RWPE2 (cell line): ENCODE data around the gene ZNF860.

Experiments
- ATAC-seq: fragments of 200-7000 bp; cut with Tn5 transposase; 3 replicates; pipeline ENCODE4 v1.9.1; 2021; ENCODE audit warnings: low read depth
- DNase-seq: peaks from one replicate; pipeline ENCODE4 v3.0.0-alpha.2; 2020; ENCODE audit warnings: low spot score
- H3K27ac ChIP-seq: fragments of 450-650 bp; 2 replicates; pipeline ENCODE4 v1.5.1; 2017; ENCODE audit warnings: mild to moderate bottlenecking; ENCODE audit not compliant: poor library complexity, severe bottlenecking
- H3K27me3 ChIP-seq: fragments of 250-450 bp; sonication (Bioruptor Pico); 2 replicates; pipeline ENCODE4 v1.5.1; 2021; ENCODE audit warnings: mild to moderate bottlenecking, moderate library complexity; ENCODE audit not compliant: insufficient read depth, poor library complexity, severe bottlenecking
- H3K36me3 ChIP-seq: fragments of 250-450 bp; sonication (Bioruptor Pico); 2 replicates; pipeline ENCODE4 v1.5.1; 2020; ENCODE audit warnings: low read depth, mild to moderate bottlenecking, moderate library complexity
- H3K4me1 ChIP-seq: fragments of 250-450 bp; sonication (Bioruptor Pico); 2 replicates; pipeline ENCODE4 v1.5.1; 2021; ENCODE audit warnings: mild to moderate bottlenecking, moderate library complexity; ENCODE audit not compliant: insufficient read depth, poor library complexity, severe bottlenecking
- H3K4me3 ChIP-seq: fragments of 250-450 bp; sonication (Bioruptor Pico); 2 replicates; pipeline ENCODE4 v1.5.1; 2021; ENCODE audit warnings: mild to moderate bottlenecking, moderate library complexity; ENCODE audit not compliant: severe bottlenecking
- H3K9me3 ChIP-seq: fragments of 250-450 bp; sonication (Bioruptor Pico); 2 replicates; pipeline ENCODE4 v1.5.1; 2021; ENCODE audit warnings: mild to moderate bottlenecking, moderate library complexity; ENCODE audit not compliant: severe bottlenecking
- TF ChIP-seq, protein P1 (sequence below): fragments of 450-650 bp; IDR thresholded peaks from one replicate; pipeline ENCODE4 v1.5.1; 2017; ENCODE audit warnings: mild to moderate bottlenecking, moderate library complexity; ENCODE audit not compliant: poor library complexity, severe bottlenecking

Gene ZNF860

DNA sequence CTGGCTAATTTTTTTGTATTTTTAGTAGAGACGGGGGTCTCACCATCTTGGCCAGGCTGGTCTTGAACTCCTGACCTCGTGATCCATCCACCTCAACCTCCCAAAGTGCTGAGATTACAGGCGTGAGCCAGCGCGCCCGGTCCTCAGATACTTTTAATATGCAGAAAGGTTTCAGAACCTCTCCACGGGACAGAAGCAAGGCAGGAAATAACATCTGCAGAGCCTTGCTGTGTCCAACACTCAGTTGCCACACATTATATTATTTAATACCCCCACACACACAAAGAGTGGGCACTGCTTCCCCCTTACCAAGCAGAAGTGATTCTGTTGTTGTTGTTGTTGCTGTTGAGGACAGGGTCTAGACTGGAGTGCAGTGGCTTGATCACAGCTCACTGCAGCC is 28.5 kb upstream of the ZNF860 start:
- Histone ChIP-seq H3K27me3 (no peaks in the 10 kb centered on the region), H3K36me3 (peaks cover 58% of the 10 kb centered on the region), H3K4me3 (no peak overlapping the region), H3K27ac (no peak overlapping the region), H3K9me3 (peaks cover 3% of the 10 kb centered on the region), H3K4me1 (peaks cover 6% of the 10 kb centered on the region)
- ATAC-seq (no peak), DNase-seq (no peak)
- TF ChIP-seq, protein P1, sequence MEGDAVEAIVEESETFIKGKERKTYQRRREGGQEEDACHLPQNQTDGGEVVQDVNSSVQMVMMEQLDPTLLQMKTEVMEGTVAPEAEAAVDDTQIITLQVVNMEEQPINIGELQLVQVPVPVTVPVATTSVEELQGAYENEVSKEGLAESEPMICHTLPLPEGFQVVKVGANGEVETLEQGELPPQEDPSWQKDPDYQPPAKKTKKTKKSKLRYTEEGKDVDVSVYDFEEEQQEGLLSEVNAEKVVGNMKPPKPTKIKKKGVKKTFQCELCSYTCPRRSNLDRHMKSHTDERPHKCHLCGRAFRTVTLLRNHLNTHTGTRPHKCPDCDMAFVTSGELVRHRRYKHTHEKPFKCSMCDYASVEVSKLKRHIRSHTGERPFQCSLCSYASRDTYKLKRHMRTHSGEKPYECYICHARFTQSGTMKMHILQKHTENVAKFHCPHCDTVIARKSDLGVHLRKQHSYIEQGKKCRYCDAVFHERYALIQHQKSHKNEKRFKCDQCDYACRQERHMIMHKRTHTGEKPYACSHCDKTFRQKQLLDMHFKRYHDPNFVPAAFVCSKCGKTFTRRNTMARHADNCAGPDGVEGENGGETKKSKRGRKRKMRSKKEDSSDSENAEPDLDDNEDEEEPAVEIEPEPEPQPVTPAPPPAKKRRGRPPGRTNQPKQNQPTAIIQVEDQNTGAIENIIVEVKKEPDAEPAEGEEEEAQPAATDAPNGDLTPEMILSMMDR = no peak

DNA sequence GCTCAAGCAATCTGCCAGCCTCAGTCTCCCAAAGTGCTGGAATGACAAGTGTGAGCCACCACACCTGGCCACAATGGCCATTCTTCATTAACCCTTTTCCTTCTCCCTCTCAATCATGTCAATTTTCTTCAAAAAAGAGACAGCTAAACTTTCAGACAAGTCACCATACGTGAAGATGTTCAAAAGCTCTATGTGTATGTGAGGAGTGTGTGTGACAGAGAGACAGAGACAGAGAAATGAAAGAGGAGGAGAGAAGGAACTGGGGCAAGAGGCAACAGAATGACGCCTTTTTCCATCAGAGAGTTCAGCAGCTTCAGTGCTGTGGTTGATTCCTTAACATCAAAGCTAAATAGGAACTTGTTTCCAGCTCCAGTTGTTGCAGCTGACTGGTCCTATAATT is 27.9 kb upstream of the ZNF860 start:
- no peak overlapping the region for H3K4me3 ChIP-seq
- H3K9me3 ChIP-seq = peaks cover 3% of the 10 kb centered on the region
- H3K4me1 ChIP-seq = peaks cover under 1% of the 10 kb centered on the region
- H3K27ac ChIP-seq = no peak overlapping the region
- TF ChIP-seq, protein P1 = no peak
- peaks cover 58% of the 10 kb centered on the region for H3K36me3 ChIP-seq
- DNase-seq (no peak), ATAC-seq (no peak)
- no peaks in the 10 kb centered on the region for H3K27me3 ChIP-seq

DNA sequence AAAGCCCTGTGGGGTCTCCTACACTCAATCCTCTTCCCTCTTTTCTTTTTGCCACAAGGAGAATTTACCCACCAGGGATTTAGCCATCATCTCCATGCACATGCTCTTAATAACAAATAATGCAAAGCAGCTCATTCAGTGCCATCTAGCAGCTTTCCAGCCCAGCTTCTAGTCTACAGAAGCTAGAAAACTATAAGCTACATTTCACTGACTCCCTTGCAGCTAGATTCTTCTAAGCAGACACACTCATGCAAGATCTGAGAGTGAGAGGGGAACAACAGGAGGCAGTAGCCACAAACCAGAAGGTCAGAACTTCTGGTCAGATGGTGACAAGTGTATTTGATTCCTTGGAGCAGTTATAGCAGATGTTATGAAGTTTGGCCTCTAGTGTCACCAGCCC is 26.0 kb upstream of the ZNF860 start:
- TF ChIP-seq, protein P1 = no peak

DNA sequence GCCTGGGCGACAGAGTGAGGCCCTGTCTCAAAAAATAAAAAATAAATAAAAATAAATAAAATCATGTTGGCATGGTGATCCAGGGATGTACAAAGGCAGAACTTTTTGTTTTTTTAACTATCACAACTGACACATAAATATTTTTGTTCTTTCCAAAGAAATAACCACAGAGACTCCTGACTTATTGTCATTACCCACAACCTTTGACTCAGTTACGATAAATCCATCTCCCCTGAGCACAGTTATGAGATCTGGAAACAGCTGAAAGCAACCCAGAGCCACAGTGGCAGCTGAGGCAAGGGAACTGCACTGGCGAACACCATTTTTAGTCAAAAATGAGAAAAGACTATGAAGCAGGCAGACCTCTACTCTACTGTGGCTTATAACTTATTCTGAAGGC is 24.4 kb upstream of the ZNF860 start:
- Histone ChIP-seq H3K27ac (no peak overlapping the region), H3K9me3 (peaks cover 3% of the 10 kb centered on the region), H3K36me3 (peaks cover 38% of the 10 kb centered on the region), H3K27me3 (no peaks in the 10 kb centered on the region), H3K4me1 (peaks cover 24% of the 10 kb centered on the region), H3K4me3 (no peak overlapping the region)
- no peak for DNase-seq
- no peak for ATAC-seq
- TF ChIP-seq, protein P1 = no peak

More for the DNA sequence above, 26.0 kb upstream of the ZNF860 start:
- Histone ChIP-seq H3K4me1 (peaks cover 10% of the 10 kb centered on the region), H3K4me3 (no peak overlapping the region), H3K9me3 (peaks cover 3% of the 10 kb centered on the region), H3K27ac (no peak overlapping the region), H3K36me3 (peaks cover 51% of the 10 kb centered on the region), H3K27me3 (no peaks in the 10 kb centered on the region)
- ATAC-seq (no peak), DNase-seq (no peak)

DNA sequence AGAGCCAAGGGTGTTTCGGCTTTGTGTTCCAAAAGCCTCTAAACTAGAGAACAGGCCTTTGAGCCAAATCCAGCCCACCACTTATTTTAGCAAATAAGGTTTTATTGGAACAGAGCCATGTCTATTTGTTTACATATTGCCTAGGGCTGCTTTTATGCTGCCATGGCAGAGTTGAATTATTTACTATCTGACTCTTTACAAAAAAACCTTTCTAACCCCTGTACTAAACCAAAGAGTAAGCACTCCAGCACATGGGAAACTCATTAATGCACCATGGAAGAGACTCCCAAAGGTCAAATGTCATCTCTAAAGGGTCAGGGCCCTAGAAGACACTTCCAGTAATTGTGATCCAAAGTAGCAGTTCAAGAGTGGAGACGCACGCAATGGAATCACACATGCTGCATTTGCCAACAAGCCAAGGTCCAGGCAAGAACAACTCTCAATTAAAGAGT is 22.8 kb upstream of the ZNF860 start:
- ATAC-seq (no peak), DNase-seq (no peak)
- Histone ChIP-seq H3K27me3 (no peaks in the 10 kb centered on the region), H3K4me3 (no peak overlapping the region), H3K36me3 (peaks cover 26% of the 10 kb centered on the region), H3K4me1 (peaks cover 40% of the 10 kb centered on the region), H3K9me3 (peaks cover 3% of the 10 kb centered on the region), H3K27ac (no peak overlapping the region)
- TF ChIP-seq, protein P1 = no peak
